ENCODE results near the gene MYRFL.

MYRFL gene

DNA sequence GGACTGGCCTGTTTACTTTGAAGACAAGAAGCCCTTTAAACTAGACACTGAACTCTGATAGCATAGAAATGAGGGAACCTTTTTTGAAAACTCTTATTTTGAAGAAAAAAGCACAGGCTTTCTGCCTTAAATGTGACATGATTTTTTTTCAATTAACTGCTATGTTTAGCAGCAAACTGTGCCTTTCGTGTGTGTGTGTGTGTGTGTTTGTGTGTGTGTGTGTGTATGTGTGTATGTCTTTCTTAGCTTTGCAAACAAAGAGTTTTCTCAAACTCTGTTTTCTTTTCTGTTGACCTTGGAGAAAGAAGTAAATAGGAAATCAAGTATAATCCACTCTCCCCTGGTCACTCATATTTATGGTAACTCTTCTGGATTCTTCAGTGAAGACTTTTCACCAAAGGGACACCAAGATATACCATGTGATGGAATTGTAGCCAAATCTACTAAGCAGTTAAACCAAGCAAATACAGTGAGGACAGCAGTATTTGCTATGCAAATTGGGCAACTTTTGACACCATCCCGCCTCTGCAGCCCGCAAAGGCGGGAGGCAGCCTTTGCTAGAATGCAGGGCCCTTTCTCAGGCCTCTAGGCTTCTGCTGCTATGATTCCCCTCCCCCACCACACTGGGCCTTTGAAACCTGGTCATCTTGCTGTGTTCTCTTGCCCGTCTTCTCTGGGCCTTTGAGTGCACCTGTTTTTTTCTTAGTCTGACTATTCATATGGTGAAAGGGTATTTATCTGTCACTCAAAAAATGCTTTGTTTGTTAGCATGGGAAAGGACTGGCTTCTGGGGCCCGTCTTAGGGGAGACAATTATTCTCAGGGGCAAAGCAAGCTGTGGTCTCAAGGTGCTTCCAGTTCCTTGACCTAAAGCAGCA lies 107.9 kb downstream of the MYRFL start:
- DNase-seq (ENCODE audit: low spot score), result no peak

DNA sequence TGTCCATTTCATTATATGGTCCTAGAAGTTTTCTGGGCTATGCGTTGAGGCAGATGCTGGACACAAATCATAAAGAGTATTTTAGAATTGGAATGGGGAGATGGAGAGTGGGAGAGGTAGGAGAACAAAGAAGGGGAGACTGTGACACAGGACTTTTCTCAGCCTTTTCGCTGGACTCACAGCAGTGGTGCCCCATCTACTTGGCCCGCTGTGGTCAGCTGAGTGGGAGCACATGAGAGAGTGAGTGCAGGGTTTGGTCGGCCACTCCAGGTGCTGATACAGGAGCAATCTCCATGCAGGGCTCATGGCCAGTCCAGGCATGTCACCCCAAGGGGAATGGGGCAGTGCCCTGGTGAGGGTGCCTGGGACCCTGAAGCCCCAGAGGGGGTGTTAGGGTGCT lies 109.0 kb downstream of the MYRFL start:
- no peak for DNase-seq (ENCODE audit: low spot score)

DNA sequence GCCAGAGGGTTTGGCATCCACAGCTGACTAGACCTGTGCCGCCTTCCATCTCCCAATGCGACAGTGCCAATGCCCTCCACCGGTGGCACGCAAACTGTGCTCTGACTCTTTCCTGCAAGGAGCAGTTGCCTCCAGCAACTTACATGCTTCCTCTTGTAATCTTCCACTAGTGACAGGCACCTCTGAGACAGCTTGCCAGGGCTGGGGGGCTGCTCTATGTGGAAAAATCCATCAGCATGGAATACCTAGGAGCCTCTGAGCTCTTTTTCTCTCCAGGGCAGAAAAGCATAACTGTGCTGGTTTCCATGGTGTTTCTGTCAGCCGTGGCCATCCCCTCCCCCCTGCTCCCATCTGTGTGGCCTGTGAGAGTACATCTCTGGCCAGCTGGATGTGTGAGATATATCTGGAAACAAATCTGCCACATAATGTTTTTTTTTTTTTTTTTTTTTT lies 110.6 kb downstream of the MYRFL start:
- no peak for DNase-seq (ENCODE audit: low spot score)

DNA sequence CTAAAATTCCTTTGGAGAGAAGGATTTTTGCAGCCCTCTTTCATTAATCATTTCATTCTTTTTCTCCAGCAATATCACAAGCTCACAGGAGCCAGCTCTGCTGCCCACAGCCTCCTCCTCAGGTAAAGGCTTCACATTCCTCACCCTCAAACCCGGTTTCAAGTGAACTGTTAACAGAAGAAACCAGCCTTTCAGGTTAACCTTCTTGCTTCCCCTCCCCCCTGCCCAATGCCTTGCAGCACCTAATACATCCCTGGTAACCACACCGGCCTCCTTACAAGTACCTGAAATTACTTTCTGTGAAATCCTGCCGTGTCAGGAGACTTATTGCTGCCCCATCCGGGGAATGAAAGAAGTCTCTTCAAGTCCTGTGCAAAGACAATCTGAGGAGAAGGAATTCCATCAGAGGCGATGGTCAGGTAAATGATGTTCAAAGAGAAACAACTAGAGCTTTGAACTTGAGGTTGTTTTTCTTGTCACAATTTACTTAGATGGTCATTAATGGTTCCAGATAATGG lies 111.2 kb downstream of the MYRFL start:
- DNase-seq (ENCODE audit: low spot score), result no peak

DNA sequence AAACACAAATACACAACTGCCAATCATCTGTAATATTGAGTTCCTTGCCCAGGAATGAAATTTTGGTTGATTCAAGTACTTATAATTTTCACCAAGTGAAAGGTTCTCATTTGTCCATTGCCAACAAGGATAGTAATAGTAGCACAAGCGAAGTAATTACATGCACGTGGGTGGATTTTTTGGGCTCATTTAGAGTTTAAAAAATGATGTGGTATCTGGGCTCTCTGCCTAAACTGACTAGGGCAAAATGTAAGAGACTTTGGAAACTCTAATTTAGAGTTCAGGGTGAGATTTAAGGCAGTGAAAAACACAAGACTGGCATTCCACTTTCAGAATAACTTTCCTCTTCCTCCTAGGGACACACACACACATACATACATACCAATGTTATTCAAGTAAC lies 111.7 kb downstream of the MYRFL start:
- DNase-seq (ENCODE audit: low spot score), result no peak

DNA sequence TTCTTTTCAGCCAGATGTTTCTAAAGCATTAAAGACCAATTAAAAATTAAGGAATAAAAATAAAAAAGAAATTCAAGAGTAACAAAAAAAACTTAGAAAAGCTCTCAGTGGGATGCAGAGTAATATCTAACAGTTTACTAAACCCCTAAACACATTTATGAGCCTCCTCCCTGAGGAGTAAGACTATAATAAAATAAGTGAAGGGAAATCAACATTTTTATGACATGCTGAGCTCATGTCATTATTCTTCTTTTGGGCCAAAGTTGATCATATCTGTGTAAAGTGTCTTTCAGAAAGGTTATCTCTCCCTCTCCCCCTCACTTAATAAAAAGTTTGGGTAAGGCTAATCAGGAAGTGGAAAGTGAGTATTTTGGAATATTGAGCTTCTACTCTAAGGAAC lies 122.1 kb downstream of the MYRFL start:
- DNase-seq (ENCODE audit: low spot score), result no peak

DNA sequence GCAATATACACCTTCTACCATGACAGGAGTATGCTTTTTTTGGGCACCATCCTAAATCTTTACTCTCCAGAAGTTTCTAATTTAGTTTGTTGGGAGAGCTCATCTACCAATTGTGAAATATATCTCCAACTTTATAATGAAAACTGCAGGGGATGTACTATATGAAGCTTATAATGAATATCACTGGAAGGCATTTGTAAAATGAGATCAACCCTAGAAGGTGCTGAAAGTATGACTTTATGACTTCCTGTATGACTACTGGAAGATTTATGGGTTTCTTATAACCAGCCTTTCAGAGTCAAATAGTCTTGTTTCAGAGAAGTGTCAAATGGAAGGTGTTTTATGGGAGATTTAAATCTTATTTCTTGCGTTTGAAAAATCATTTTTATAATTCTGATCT lies 122.9 kb downstream of the MYRFL start:
- no peak for DNase-seq (ENCODE audit: low spot score)

DNA sequence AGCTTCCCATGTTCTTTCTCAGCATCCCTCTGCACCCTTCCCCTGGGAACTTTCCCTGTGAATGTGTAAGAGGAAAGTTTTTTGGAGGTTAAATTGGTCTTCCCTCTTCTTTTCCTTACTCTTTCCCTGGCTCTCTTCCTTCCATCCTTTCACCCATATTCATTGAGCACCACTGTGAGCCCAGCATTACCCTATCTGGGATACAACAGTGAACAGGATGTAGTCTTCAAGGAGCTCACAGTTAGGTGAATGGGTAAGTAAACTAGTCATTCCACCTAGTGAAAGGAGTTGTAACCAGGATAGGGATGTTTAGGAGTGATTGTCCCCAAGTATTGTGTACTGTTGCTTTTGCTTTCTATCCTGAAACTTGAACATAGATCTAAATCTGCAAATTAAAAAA lies 123.8 kb downstream of the MYRFL start:
- no peak for DNase-seq (ENCODE audit: low spot score)

DNA sequence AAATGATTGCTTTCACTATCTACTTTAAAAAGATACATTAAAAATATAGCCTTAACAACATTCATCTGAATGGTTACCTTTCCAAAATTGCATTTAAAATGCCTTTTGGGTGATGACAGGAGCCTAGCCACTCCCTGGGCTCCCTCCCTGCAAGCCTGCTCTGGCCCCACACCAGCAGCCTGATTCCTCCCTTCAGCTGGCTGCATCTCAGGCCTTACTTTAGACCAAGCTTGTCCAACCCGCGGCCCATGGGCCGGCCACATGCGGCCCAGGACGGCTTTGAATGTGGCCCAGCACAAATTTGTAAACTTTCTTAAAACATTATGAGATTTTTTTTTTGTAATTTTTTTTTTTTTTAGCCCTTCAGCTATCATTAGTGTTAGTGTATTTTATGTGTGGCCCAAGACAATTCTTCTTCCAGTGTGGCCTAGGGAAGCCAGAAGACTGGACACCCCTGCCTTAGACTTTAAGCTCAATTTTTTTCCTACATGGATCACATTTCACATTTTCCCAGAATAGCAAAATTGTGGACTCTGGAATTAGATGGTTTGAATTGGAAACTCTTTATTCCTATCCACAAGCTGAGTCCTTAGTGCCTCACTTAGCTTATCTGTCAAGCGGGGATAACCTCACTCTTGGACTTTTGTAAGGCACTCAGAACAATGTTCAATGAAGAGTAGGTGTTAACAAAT lies 124.4 kb downstream of the MYRFL start:
- DNase-seq (ENCODE audit: low spot score), result no peak

DNA sequence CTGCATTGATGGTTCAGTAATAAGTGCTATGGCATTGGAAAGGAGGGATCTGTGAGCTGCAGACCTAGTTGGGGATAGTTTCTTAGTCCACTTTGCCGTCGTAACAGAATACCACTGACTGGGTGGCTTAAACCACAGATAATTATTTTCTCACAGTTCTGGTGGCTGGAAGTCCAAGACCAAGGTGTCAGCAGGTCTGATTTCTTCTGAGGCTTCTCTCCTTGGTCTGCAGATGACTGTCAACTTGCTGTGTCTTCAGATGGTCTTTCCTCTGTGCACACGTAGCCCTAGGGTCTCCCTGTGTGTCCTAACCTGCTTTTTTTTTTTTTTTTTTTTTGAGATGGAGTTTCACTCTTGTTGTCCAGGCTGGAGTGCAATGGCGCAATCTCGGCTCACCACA lies 126.1 kb downstream of the MYRFL start:
- no peak for DNase-seq (ENCODE audit: low spot score)

DNA sequence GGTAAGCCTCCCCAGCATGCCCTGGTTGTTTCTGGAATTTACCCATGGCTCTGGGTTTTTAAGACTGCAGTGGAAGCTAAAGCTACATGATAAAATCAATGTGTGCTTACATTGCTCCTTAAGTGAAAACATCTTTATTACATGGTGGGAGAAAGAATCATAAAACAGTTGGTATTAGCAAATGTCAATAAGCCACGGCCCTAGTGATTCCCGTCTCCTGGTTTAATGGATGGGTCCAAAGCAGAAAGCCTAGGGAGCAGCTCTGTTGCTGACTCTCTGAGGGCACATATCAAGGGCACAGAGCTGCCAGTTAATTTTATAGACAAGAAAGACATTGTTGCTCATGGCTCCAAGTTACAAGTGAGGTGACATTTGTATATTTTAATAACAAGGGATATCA lies 127.9 kb downstream of the MYRFL start:
- DNase-seq (ENCODE audit: low spot score), result no peak

DNA sequence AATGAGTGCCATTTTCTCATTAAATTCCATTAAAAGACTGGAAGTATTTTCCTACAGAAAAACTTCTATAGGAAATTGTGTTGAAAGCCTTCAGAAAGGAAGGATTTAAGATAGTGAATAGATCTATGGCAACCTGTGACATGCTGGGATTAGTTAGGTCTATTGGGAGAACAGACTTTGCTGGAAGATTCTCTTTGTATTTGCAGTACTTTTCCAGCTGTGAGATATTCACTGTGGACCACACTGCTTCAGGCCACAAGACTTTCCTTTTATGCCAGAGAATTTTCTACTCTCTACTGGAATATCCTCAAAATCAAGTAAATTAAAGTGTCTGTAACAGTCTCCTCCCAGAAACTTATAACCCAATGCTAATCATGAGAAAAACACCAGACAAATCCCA lies 136.2 kb downstream of the MYRFL start:
- DNase-seq (ENCODE audit: low spot score), result no peak

DNA sequence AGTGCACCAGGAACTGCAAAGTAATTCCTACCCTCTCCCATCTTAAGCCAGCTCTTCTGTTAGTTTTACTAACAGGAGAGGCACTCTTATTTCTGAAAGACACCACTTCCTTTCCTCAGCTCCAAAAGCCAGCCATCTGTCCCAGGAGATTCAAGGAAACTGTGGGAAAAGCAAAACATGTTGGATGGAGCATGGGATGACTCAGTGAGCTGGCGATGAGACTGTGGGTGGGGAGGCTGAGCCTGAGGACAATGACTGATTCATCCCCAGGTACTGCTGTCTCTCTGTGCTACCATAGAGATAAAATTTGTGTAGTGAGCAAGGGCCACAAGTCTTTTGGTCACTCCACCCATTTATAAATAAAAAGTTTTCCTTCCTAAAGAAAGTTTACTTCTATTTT lies 141.4 kb downstream of the MYRFL start:
- DNase-seq (ENCODE audit: low spot score), result peak; percentile 86

DNA sequence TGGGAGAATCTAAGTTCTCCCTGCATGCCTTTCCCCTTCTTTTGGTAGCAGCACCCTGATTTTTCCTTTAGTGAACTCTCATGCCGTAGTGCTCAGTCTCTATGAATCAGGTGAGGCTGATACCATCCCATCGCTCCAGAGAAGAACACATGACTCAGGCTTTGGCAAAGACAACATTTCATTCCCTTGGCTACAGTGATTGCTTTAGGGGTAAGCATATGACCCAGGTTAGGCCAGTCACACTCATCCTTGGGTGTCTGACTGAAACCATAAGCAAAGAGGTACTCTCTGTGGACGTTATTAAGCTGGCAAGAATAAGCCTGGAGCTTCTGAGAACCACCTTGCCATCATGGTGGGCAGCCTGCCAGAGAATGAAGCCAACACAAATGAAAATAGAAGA lies 141.8 kb downstream of the MYRFL start:
- DNase-seq (ENCODE audit: low spot score), result peak; percentile 23

DNA sequence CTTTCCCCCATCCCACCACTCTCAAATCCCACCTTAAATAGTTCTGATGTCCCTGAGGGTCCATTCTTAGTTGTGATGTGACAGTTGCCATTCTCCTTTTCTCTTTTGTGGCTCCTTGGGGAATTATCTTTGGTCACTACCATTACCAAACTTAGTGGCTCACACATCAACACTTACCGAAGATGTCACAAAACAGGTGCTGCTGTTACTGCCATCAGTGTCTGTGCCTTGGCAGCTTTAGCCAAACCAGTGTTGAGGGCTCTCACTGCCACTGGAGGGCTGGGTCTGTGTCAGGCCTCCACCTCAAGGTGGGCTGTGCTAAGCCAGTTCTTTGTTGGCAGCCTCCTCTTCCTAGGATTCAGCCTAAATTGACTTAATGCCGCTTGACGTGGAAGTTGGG lies 144.0 kb downstream of the MYRFL start:
- DNase-seq (ENCODE audit: low spot score), result no peak

DNA sequence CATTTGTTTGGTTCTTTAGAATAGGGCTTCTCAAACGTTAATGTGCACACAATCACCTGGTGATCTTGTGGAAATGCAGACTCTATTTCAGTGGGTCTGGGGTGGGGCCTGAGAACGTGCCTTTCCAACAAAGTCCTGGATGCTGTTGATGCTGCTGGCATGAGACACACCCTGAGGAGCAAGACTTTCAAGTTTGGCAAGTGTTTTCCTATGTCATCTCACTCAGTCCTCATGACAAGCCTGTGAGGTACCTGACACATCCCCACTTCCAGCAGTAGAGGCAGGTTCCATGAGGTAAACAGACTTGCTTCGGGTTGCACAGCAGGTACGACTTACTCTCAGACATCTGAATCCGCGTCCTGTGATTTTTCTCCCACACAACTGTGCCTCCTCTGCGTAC lies 147.1 kb downstream of the MYRFL start:
- no peak for DNase-seq (ENCODE audit: low spot score)

DNA sequence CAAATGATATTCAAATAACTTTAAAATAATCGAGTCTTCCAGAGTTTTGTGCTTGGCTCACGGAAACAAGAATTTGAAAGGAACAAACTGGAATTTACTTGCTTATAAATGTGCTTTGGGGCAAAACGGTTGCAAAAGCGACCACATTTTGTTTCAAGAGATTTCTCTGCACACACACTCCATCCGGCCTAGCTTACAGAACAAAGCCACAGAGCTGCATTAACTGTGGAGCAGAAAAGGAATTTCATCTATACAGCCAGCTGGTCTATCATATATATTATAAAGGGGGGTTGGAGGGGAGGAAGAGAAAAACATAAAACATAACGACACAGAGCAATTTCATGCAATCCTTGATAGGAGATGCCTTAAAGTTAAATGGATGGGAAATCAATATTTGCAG lies 153.0 kb downstream of the MYRFL start:
- no peak for DNase-seq (ENCODE audit: low spot score)

DNA sequence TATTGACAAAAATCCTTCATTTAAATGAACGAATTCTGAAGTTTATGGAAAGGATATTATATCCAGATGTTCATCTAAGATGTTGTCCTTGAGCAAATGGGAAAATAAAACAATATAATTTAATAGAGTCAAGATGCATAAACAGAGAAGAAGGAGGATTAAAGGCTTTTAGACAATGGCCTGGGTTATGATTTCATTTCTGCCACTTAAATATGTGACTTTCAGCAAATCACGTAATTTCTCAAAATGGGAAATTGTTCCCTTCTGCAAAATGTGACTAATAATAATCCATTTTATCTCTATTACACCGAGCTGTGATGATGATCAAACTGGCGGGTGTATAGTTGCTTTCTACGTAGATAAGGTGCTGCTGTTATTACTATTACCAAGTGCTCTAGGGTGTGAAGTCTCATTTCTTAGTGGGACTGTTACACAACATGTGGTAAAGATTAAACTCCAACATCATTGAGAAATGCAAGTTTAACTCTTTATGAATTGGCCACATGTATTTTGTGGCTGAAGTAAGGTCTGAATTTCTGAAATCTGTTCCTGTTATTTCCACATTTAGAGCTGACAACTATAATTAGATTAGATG lies 157.0 kb downstream of the MYRFL start:
- DNase-seq (ENCODE audit: low spot score), result no peak

DNA sequence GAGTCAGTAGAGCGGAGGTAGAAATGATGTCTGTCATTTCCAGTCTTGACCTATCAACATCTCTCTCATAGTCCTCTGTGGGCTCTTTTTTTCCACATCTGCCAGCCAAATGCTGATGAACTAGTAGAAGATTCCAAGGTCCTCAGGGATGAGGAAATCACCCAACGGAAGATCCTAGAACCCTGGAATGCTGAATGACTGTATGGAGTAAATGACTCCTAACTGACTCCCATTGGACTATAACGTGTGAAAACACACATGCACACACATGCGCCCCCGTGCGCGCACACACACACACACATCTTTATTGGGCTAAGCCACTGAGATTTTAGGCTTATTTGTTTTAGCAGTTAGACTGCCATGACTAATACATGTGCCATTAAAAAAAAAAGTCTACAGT lies 159.2 kb downstream of the MYRFL start:
- no peak for DNase-seq (ENCODE audit: low spot score)

DNA sequence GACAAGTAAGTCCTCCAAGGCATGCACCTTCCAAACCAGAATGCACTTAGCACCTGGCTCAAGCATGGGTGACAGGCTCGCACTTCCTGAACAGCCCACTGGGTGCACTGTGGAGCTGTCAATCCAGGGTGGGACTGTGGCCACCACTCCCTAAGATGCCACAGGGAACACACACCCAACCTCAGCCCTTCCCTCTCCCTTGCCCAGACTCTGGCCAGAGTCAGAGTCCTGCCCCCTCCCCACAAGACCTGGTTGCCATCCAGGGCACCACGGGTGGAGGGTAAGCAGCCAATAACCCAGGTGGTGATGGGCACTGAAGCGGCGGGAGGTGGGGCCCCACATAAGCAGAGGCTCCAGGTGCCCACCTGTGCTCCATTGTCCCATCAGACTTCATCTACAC lies 160.6 kb downstream of the MYRFL start:
- DNase-seq (ENCODE audit: low spot score), result no peak

DNA sequence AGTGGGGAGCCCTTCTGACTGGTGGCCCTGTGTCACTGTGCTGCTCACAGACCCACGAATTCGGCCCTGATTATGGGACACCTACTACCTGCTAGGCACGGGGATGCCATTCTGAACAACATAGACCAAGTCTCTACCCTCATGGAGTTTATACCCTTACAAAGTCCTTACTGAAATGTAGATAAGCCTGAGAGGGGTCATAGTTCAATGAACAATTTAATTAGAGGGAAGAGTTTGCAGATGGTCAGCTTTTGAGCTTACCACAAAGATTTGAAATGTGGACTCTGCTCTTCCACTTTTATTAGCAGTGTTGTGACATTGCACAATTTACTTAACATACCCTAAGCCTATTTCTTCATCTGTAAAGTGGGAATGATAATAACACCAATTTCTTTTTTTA lies 161.1 kb downstream of the MYRFL start:
- DNase-seq (ENCODE audit: low spot score), result no peak

DNA sequence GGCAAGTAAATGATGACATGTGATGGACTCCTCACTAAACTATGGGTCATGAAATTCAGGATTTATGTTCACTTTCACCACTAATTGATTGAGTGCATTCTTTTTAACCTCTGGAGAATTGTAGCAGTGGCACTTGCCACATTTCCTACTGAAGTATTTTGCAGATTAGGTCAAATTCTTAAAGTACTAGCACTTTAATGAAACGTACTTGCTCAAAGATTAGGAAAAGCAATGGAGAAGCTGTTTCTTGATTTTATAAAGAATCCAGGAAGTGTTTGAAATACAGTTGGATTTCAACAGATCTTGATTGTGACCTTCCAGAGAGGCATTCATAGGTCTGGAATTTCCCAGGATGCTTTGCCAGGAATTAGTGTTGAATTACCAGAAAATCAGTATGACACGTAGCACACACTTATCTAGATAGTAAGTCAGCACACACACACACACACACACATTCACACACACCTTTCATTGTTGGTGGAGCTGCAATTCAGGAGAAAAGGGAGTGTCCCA lies 162.6 kb downstream of the MYRFL start:
- DNase-seq (ENCODE audit: low spot score), result peak; percentile 56

Measured in COLO829 (cell line).